SK-N-MC (cell line): ENCODE measurements around the gene TMEM86B.

ENCODE experiments used
- DNase-seq: peaks from one replicate; pipeline ENCODE4 v3.0.0-alpha.2; 2011; ENCODE audit warnings: low read depth, low spot score
- H3K27ac ChIP-seq: fragments of 200-600 bp; sonication (generic); 2 replicates; pipeline ENCODE4 v1.5.1; 2016; ENCODE audit warnings: mixed run types
- H3K36me3 ChIP-seq: fragments of 200-600 bp; sonication (generic); 2 replicates; pipeline ENCODE4 v1.6.1; 2017; ENCODE audit warnings: antibody characterized with exemption, low read length, mixed read lengths; ENCODE audit not compliant: insufficient read depth
- H3K4me3 ChIP-seq: fragments of 200-600 bp; sonication (generic); 2 replicates; pipeline ENCODE4 v1.5.1; 2016
- H3K9ac ChIP-seq: fragments of 200-600 bp; sonication (generic); 2 replicates; pipeline ENCODE4 v1.8.0; 2017; ENCODE audit warnings: mixed run types, mixed read lengths; ENCODE audit not compliant: insufficient read length
- H3K9me3 ChIP-seq: fragments of 200-600 bp; sonication (generic); 2 replicates; pipeline ENCODE4 v1.6.1; 2017; ENCODE audit warnings: low read depth, mild to moderate bottlenecking, antibody characterized with exemption, low read length, moderate library complexity, mixed read lengths
- EZH2 ChIP-seq: fragments of 200-600 bp; sonication (generic); IDR thresholded peaks from one replicate; pipeline ENCODE4 v1.6.1; 2017; ENCODE audit warnings: antibody characterized with exemption
- FOXP2 ChIP-seq: optimal IDR thresholded peaks from 2 replicates; pipeline ENCODE3; 2011; ENCODE audit warnings: mild to moderate bottlenecking, moderate library complexity; ENCODE audit not compliant: insufficient read depth; ENCODE audit errors: extremely low read length, control extremely low read depth
- POLR2AphosphoS5 ChIP-seq: IDR thresholded peaks from 2 replicates; pipeline ENCODE4 v1.6.1; 2012; ENCODE audit warnings: mild to moderate bottlenecking, low read depth, low read length, borderline replicate concordance

Gene TMEM86B

DNA sequence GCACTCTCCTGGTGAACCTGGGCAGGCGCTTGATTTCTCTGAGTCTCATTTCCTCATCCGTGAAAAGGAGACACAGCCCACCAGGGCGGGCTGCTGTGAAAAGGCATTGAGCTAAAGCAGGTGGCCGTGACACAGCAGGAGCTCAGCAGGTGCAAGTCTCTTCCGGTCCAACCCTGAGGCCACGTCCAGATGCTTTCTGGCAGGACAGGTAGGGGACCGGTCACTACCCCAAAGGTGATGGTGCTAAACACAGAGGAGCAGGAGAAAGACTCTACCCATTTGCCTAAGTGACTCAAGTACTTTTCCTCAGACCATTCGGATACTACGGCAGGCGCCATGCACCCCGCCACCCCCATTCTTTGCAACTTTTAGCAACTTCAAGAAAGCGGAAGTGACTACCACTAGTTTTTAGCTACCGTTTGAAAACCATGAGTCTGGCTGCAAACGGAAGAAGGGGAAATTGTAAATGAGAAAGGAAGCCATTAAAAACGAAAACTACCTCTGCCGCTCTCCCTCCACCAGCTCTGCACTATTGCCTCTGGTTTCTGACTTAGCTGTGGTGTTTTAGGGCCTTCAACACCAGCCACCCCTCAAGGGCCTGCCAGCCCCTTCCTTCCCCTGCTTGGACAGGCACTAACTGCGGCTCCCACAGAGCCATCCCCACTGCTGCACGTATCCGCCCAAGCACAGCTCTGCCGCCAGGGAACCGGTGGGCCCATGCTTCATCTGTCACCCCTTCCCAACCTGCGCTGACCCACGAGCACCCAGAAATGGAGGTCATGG, 25.5 kb upstream of the TMEM86B start:
- H3K4me3 ChIP-seq = no peak overlapping the region
- H3K36me3 ChIP-seq = no peaks in the 10 kb centered on the region; the same call in 1 of the 2 replicates
- DNase-seq = no peak
- H3K27ac ChIP-seq = no peak overlapping the region
- TF ChIP-seq POLR2AphosphoS5 (no peak), FOXP2 (no peak), EZH2 (no peak)
- no peaks in the 10 kb centered on the region for H3K9me3 ChIP-seq
- H3K9ac ChIP-seq = no peak overlapping the region

DNA sequence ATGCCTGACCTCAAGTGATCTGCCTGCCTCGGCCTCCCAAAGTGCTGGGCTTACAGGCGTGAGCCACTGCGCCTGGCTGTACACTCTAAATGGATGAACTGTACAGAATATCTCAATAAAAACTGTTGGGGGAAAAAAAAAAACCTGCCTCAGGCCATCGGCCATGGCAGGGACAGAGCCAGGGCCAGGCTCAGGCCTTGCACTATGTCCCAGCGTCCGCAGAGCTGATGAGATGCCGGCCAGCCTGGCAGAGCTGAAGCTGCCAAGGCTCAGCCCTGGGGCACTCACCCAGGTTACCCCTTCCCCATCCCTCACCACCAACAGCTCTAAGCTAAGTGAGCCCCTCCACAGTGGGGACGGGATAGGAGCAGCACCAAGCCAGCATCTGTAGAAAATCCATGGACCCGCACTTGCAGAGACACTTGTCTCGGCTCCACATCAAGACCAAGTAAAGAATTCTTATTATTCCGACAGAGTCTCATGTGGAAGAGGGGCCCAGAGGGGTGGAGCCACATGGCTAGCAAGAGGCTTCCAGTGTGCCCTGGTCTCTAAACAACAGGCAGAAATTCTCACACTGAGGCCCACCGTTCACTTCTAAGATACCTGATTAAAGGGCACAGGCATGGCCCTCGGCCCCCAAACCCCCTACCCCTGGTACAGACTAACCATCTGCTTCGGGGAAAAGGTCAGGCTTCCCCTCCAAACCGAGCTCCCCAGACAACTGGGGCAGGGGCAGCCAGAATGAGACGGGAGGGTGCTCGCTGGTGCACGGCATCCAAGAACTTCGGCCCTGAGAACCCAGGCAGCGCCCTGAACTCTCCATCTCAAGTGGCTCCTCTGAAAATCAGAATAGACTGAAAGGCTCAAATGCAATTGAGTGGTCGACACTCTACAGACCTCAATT, 24.4 kb upstream of the TMEM86B start:
- no peak for TF ChIP-seq FOXP2
- no peak for TF ChIP-seq EZH2
- Histone ChIP-seq H3K9ac (no peak overlapping the region), H3K4me3 (no peak overlapping the region), H3K27ac (no peak overlapping the region), H3K9me3 (no peaks in the 10 kb centered on the region), H3K36me3 (no peaks in the 10 kb centered on the region; the same call in 1 of the 2 replicates)
- DNase-seq = no peak

DNA sequence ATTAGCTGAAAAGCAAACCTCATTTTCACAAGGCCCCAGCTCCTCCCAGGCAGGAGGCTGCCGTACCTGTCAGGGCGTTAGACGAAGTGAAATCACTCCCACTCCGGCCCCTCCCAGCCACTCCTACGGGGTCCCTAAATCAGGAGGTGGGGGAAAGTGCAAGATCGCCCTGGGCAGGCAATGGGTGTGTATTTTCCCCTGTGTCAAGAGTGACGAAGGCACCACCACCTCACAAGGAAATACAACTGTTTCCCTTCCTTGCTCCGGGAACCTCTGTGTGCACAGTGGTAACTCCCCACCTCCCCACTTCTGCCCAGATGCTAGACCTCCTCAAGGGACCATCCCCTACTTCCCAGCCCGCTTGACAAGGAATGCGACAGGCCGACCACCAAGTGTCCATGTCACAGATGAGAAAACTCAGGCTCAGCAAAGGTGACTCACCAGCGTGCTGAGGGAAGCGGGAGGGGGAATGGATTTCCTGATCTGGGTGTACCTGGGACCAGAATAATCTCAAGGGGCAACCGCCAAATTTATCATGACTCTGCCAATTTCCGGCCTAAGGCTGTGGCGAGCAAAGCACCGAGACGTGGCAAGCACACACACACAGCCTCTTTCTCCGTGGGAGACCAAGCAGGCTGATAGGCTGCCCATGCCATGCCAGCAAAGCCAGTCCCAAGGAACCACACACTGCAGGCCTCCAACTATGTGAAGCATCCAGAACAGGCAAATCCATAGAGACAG, 22.9 kb upstream of the TMEM86B start:
- Histone ChIP-seq H3K4me3 (no peak overlapping the region), H3K36me3 (peaks cover 3% of the 10 kb centered on the region; the same call in 1 of the 2 replicates)

DNA sequence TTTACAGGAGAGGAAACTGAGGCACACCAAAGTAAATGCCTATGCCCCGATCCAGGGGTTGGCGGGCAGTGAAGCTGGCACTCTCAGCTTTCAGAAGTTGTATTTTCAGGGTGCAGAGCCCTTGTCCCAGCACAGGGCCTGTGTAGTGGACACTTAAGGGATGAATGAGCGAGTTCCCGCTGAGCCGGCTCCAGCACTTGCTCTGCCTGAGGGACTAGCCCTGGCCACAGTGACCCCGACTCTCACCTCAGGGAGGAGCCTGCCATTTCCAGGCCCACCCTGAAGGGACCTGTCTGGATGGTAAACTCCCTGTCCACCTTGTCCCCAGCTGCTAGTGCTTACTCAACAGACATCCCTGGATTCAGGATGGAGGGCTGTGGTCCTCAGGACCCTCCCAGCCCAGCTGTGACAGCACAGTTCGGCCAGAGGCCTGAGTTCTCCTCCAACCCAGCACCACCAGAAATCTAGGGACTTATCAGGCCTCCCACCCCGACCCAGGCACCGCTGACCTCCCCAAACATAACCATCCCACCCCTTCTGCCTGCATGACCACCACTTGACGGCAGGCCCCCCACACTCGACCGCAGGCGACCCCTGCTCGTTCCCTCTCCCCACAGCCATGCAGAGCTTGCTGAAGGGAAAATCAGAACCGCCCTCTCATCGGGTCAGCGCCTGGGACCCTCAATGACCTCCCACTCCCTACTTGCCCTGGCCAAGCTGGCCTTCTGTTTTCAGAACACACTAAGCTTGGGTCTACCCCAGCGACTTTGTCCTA, 21.9 kb upstream of the TMEM86B start:
- H3K36me3 ChIP-seq = peaks cover 9% of the 10 kb centered on the region; the same call in 1 of the 2 replicates
- H3K9me3 ChIP-seq = no peaks in the 10 kb centered on the region
- no peak overlapping the region for H3K9ac ChIP-seq
- TF ChIP-seq FOXP2 = no peak
- TF ChIP-seq POLR2AphosphoS5 = no peak
- no peak for TF ChIP-seq EZH2
- DNase-seq = no peak
- H3K4me3 ChIP-seq = no peak overlapping the region
- H3K27ac ChIP-seq = no peak overlapping the region

More for the DNA sequence above, 22.9 kb upstream of the TMEM86B start:
- H3K27ac ChIP-seq = no peak overlapping the region
- no peaks in the 10 kb centered on the region for H3K9me3 ChIP-seq
- TF ChIP-seq POLR2AphosphoS5 (no peak), FOXP2 (no peak)
- no peak overlapping the region for H3K9ac ChIP-seq
- DNase-seq = no peak

DNA sequence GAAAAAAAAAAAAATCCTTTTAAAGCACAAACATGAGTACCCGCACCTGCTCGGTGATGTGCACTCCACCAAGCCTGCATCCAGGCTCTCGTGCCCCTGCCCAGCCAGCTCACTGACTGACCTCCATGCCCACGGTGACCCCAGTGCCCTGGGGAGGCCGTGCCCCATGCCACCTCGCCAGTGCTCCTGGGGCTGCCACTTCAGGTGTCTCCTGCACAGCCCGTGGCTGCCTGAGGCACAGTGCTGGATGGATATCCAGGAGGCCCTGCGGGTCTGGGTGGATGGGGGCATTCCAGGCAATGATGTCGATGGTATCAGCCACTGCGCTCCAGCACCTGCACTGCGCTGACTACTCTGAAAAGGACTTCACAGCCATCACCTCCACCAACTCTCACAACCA, 21.3 kb upstream of the TMEM86B start:
- TF ChIP-seq FOXP2 = no peak
- no peak for TF ChIP-seq EZH2
- TF ChIP-seq POLR2AphosphoS5 = no peak
- no peak overlapping the region for H3K9ac ChIP-seq

DNA sequence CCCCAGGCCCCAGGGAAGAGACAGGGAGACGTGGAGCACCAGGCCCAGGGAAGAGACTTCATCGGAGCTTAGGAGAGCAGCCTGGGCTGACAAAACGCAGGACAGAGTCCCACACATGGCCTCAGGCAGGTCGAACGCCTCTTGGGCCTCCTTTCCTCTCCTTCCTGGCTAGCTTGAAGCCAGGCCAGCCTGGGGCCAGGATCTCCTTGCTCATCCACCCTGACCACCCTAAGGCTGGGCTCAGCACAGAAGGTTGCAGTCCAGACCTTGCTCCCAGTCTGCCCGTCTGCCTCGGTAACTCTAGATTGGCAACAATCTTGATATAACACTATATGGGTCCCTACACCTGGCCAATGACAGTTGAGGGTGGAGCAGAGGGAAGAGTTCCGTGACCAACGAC, 20.1 kb upstream of the TMEM86B start:
- DNase-seq = no peak
- no peak for TF ChIP-seq EZH2
- TF ChIP-seq POLR2AphosphoS5 = no peak
- TF ChIP-seq FOXP2 = no peak
- no peaks in the 10 kb centered on the region for H3K9me3 ChIP-seq
- H3K27ac ChIP-seq = no peak overlapping the region
- H3K36me3 ChIP-seq = peaks cover 23% of the 10 kb centered on the region; the same call in 1 of the 2 replicates
- no peak overlapping the region for H3K9ac ChIP-seq
- H3K4me3 ChIP-seq = no peak overlapping the region

More for the DNA sequence above, 21.3 kb upstream of the TMEM86B start:
- H3K4me3 ChIP-seq = no peak overlapping the region
- H3K36me3 ChIP-seq = peaks cover 15% of the 10 kb centered on the region; the same call in 1 of the 2 replicates
- H3K9me3 ChIP-seq = no peaks in the 10 kb centered on the region
- no peak overlapping the region for H3K27ac ChIP-seq
- DNase-seq = no peak

DNA sequence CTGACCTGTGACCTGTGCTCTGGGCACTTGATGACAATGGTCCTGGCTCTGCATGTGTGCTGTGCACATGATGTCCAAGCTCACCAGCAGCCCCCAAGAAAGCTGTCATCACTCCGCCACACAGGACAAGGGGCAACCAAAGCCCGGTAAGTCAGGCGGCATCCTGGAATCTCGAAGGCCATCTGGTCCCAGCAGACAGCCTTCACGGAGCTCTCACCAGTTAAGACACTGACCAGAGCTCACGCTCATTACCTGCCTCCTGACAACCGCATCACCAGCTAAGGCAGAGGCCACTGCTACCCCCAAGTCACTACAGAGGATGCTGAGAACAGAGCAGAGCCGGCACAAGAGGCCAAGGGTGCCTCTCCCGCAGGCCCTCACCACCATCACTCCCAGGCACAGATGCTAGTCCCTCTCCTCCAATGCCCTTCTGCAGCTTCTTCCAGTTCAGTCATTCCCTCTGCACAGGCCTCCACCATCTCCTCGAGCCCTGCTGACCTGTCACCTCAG, 19.7 kb upstream of the TMEM86B start:
- H3K9ac ChIP-seq = no peak overlapping the region
- no peak overlapping the region for H3K27ac ChIP-seq
- H3K4me3 ChIP-seq = no peak overlapping the region
- H3K36me3 ChIP-seq = peaks cover 23% of the 10 kb centered on the region; the same call in 1 of the 2 replicates
- no peaks in the 10 kb centered on the region for H3K9me3 ChIP-seq
- TF ChIP-seq FOXP2 (no peak), EZH2 (no peak), POLR2AphosphoS5 (no peak)
- DNase-seq = no peak
